LNCAP (cell line): ENCODE measurements around the gene FREM2.

Experiments
- CTCF ChIP-seq: fragments of 450-650 bp; IDR thresholded peaks from 2 replicates; pipeline ENCODE4 v1.5.1; 2017; ENCODE audit warnings: mild to moderate bottlenecking

The FREM2 gene

GRCh38 chr13:38686577-38687245, at the start of gene FREM2:
FREM2 (plus strand) TSS chr13:38687077; CDS start chr13:38687345, 268 bp downstream.
- no peak for TF ChIP-seq CTCF

GRCh38 chr13:38637576-38637975, 49.3 kb upstream of the FREM2 start:
- no peak for TF ChIP-seq CTCF

- TF ChIP-seq CTCF = no peak
Measured at GRCh38 chr13:38641164-38641948, 45.5 kb upstream of the FREM2 start.

GRCh38 chr13:38647312-38647711, 39.6 kb upstream of the FREM2 start:
- TF ChIP-seq CTCF = no peak

GRCh38 chr13:38648912-38649311, 38.0 kb upstream of the FREM2 start:
- TF ChIP-seq CTCF = no peak

- TF ChIP-seq CTCF = no peak
Measured at GRCh38 chr13:38656699-38657098, 30.2 kb upstream of the FREM2 start.

GRCh38 chr13:38657191-38657590, 29.7 kb upstream of the FREM2 start:
- TF ChIP-seq CTCF = no peak
